Stimulated activated CD4-positive, alpha-beta T cell treated with anti-CD3 and anti-CD28 coated beads, Interleukin-12 subunit alpha, Interleukin-12 subunit beta, amount 100 ng/mL, for 4 hours (primary cell): ENCODE data around the gene RNF169.

Source experiments
- DNase-seq: peaks from one replicate; pipeline ENCODE4 v3.0.0-alpha.2; 2020

Gene RNF169

GRCh38 chr11:74770456-74770855, 21.8 kb downstream of the RNF169 start:
- DNase-seq = no peak

- DNase-seq = no peak
Measured at GRCh38 chr11:74771139-74771538, 22.5 kb downstream of the RNF169 start.

- DNase-seq = no peak
Measured at GRCh38 chr11:74773476-74773875, 24.8 kb downstream of the RNF169 start.

- DNase-seq = no peak
Measured at GRCh38 chr11:74775762-74776161, 27.1 kb downstream of the RNF169 start.

GRCh38 chr11:74776546-74776945, 27.9 kb downstream of the RNF169 start:
- DNase-seq = no peak

- DNase-seq = no peak
Measured at GRCh38 chr11:74777038-74777437, 28.4 kb downstream of the RNF169 start.

GRCh38 chr11:74777877-74778276, 29.2 kb downstream of the RNF169 start:
- no peak for DNase-seq

GRCh38 chr11:74778581-74778980, 29.9 kb downstream of the RNF169 start:
- DNase-seq = no peak

GRCh38 chr11:74780248-74781005, 31.8 kb downstream of the RNF169 start:
- DNase-seq = no peak

- DNase-seq = no peak
Measured at GRCh38 chr11:74783241-74783871, 34.7 kb downstream of the RNF169 start.

GRCh38 chr11:74784234-74784633, 35.6 kb downstream of the RNF169 start:
- DNase-seq = no peak

- no peak for DNase-seq
Measured at GRCh38 chr11:74784726-74785125, 36.1 kb downstream of the RNF169 start.

- no peak for DNase-seq
Measured at GRCh38 chr11:74786574-74786973, 37.9 kb downstream of the RNF169 start.

- no peak for DNase-seq
Measured at GRCh38 chr11:74791333-74792100, 42.9 kb downstream of the RNF169 start.

GRCh38 chr11:74806267-74806666, 57.6 kb downstream of the RNF169 start:
- DNase-seq = no peak

GRCh38 chr11:74809801-74810200, 61.2 kb downstream of the RNF169 start:
- no peak for DNase-seq

- no peak for DNase-seq
Measured at GRCh38 chr11:74815966-74816365, 67.3 kb downstream of the RNF169 start.

GRCh38 chr11:74816664-74817063, 68.0 kb downstream of the RNF169 start:
- DNase-seq = no peak

- no peak for DNase-seq
Measured at GRCh38 chr11:74818283-74818946, 69.8 kb downstream of the RNF169 start.

- no peak for DNase-seq
Measured at GRCh38 chr11:74819400-74819799, 70.8 kb downstream of the RNF169 start.

- DNase-seq = no peak
Measured at GRCh38 chr11:74820763-74821162, 72.1 kb downstream of the RNF169 start.

- no peak for DNase-seq
Measured at GRCh38 chr11:74822170-74822569, 73.5 kb downstream of the RNF169 start.

- DNase-seq = no peak
Measured at GRCh38 chr11:74824285-74824982, 75.8 kb downstream of the RNF169 start.
